Measurements from ENCODE around the gene PTGDS. TPM values are rescaled to one million over a fixed set of nuclear protein-coding genes. Genes with fewer than 3 reads are reported as not detected.

Gene PTGDS
- total RNA-seq, 1 experiment from 2014 or later, result 2.2 TPM

- TF ChIP-seq JAZF1 (CRISPR knock-in tag; IDR thresholded peaks at IDR 0.05) (no peak), ZBTB43 (CRISPR knock-in tag; IDR thresholded peaks at IDR 0.05) (no peak), NR3C1 (CRISPR knock-in tag; conservative IDR thresholded peaks at IDR 0.05; ENCODE audit: low read depth) (no peak), JUN (CRISPR knock-in tag; IDR thresholded peaks at IDR 0.05) (no peak), ELF4 (CRISPR knock-in tag; IDR thresholded peaks at IDR 0.05; ENCODE audit: low read depth) (no peak), USF1 (CRISPR knock-in tag; IDR thresholded peaks at IDR 0.05) (no peak), ZMAT4 (CRISPR knock-in tag; IDR thresholded peaks at IDR 0.05) (no peak)
Observed at GRCh38 chr9:137030538-137031527, 53.5 kb downstream of the PTGDS start (continued).

Other genes starting within 250 kb of the PTGDS start
- 2.4 to 3.7 TPM (median 3.3 TPM) in 3 replicates for gene LCN10, start 234.6 kb upstream of the PTGDS start, total RNA-seq (2021)
- gene LCN6, start 229.0 kb upstream of the PTGDS start, total RNA-seq (2021), result not detected in 3 replicates
- gene LCN8, start 219.3 kb upstream of the PTGDS start, total RNA-seq (2021), result 0.21 TPM in 1 of 3 replicates, not detected in the others
- gene LCN15, start 213.0 kb upstream of the PTGDS start, total RNA-seq (2021), result 0.52 to 1.0 TPM (median 0.96 TPM) in 3 replicates
- gene TMEM141, start 186.2 kb upstream of the PTGDS start, total RNA-seq (2021), result 72.0 to 86.7 TPM (median 86.1 TPM) in 3 replicates
- 1.7 to 2.1 TPM (median 2.0 TPM) in 3 replicates for gene CCDC183, start 181.2 kb upstream of the PTGDS start, total RNA-seq (2021)
- 134 to 171 TPM (median 139 TPM) in 3 replicates for gene RABL6, start 169.6 kb upstream of the PTGDS start, total RNA-seq (2021)
- gene AJM1, start 135.0 kb upstream of the PTGDS start, total RNA-seq (2021), result 1.6 to 1.7 TPM (median 1.6 TPM) in 3 replicates
- gene PHPT1, start 128.1 kb upstream of the PTGDS start, total RNA-seq (2021), result 138 to 176 TPM (median 173 TPM) in 3 replicates
- 6.7 to 12.1 TPM (median 10.9 TPM) in 3 replicates for gene MAMDC4, start 125.2 kb upstream of the PTGDS start, total RNA-seq (2021)
- 312 to 334 TPM (median 328 TPM) in 3 replicates for gene EDF1, start 111.2 kb upstream of the PTGDS start, total RNA-seq (2021)
- 55.0 to 62.5 TPM (median 61.3 TPM) in 3 replicates for gene TRAF2, start 91.0 kb upstream of the PTGDS start, total RNA-seq (2021)
- 58.2 to 70.5 TPM (median 63.9 TPM) in 3 replicates for gene FBXW5, start 32.8 kb upstream of the PTGDS start, total RNA-seq (2021)
- 0.85 to 1.7 TPM (median 1.5 TPM) in 3 replicates for gene C8G, start 32.3 kb upstream of the PTGDS start, total RNA-seq (2021)
- gene LCN12, start 25.2 kb upstream of the PTGDS start, total RNA-seq (2021), result 1.9 to 4.7 TPM (median 3.4 TPM) in 3 replicates
- gene LCNL1, start 5.5 kb downstream of the PTGDS start, total RNA-seq (2021), result 0.27 to 0.50 TPM (median 0.34 TPM) in 3 replicates
- gene PAXX, start 14.9 kb downstream of the PTGDS start, total RNA-seq (2021), result 44.1 to 45.3 TPM (median 44.6 TPM) in 3 replicates
- gene CLIC3, start 19.1 kb downstream of the PTGDS start, total RNA-seq (2021), result 0.31 to 0.41 TPM in 2 of 3 replicates, not detected in the other
- 19.2 to 28.3 TPM (median 25.9 TPM) in 3 replicates for gene ABCA2, start 50.7 kb downstream of the PTGDS start, total RNA-seq (2021)
- not detected in 3 replicates for gene FUT7, start 54.6 kb downstream of the PTGDS start, total RNA-seq (2021)
- 64.3 to 68.8 TPM (median 64.5 TPM) in 3 replicates for gene NPDC1, start 68.7 kb downstream of the PTGDS start, total RNA-seq (2021)
- 8.3 to 9.6 TPM (median 9.2 TPM) in 3 replicates for gene ENTPD2, start 76.6 kb downstream of the PTGDS start, total RNA-seq (2021)
- gene SAPCD2, start 93.1 kb downstream of the PTGDS start, total RNA-seq (2021), result 52.0 to 67.0 TPM (median 53.6 TPM) in 3 replicates
- gene UAP1L1, start 100.0 kb downstream of the PTGDS start, total RNA-seq (2021), result 12.1 to 17.7 TPM (median 14.3 TPM) in 3 replicates
- 44.9 to 57.1 TPM (median 47.1 TPM) in 3 replicates for gene MAN1B1, start 109.5 kb downstream of the PTGDS start, total RNA-seq (2021)
- 38.9 to 43.7 TPM (median 42.1 TPM) in 3 replicates for gene DPP7, start 137.2 kb downstream of the PTGDS start, total RNA-seq (2021)
- gene GRIN1, start 161.7 kb downstream of the PTGDS start, total RNA-seq (2021), result 4.0 to 6.6 TPM (median 4.1 TPM) in 3 replicates
- 1.1 to 2.2 TPM (median 2.1 TPM) in 3 replicates for gene LRRC26, start 192.5 kb downstream of the PTGDS start, total RNA-seq (2021)
- gene TMEM210, start 194.6 kb downstream of the PTGDS start, total RNA-seq (2021), result not detected in 3 replicates
- gene ANAPC2, start 211.1 kb downstream of the PTGDS start, total RNA-seq (2021), result 61.0 to 80.9 TPM (median 61.2 TPM) in 3 replicates
- 102 to 105 TPM (median 103 TPM) in 3 replicates for gene SSNA1, start 211.2 kb downstream of the PTGDS start, total RNA-seq (2021)
- gene TPRN, start 223.2 kb downstream of the PTGDS start, total RNA-seq (2021), result 33.4 to 43.1 TPM (median 38.1 TPM) in 3 replicates
- gene TMEM203, start 228.1 kb downstream of the PTGDS start, total RNA-seq (2021), result 46.7 to 50.6 TPM (median 47.4 TPM) in 3 replicates
- 40.3 to 49.0 TPM (median 43.2 TPM) in 3 replicates for gene NDOR1, start 228.2 kb downstream of the PTGDS start, total RNA-seq (2021)
- 13.3 to 14.8 TPM (median 14.3 TPM) in 3 replicates for gene RNF208, start 244.7 kb downstream of the PTGDS start, total RNA-seq (2021)
- 2.8 to 3.5 TPM (median 2.9 TPM) in 3 replicates for gene CYSRT1, start 247.7 kb downstream of the PTGDS start, total RNA-seq (2021)
- 0.32 to 0.59 TPM (median 0.41 TPM) in 3 replicates for gene RNF224, start 250.0 kb downstream of the PTGDS start, total RNA-seq (2021)